ENCODE data around the gene WBP2.

Gene WBP2

DNA sequence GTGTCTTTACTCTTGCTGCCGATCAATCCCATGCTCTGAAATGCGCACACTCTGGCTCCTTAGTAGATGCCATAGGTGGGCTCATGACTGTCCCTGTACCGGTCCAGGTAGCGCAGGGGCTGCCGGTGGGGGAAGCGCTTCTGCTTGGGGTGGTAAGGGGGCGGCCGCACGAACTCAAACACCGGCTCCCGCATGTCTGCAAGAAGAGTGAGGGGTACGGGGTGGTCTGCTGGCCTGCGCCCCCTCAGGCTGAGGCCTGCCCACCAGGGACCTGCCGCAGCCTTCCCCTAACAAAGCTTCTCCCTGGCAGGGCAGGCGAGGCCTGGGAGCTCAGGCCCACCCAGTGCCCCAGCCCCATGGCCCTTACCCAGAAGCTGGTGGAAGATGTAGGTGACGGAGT lies 43.7 kb upstream of the WBP2 start:
- DNase-seq = no peak
- ATAC-seq (ENCODE audit: insufficient read depth, low read depth) = no peak
- TF ChIP-seq EZH2 (IDR thresholded peaks at IDR 0.05; ENCODE audit: borderline replicate concordance, low read depth, low read length, severe bottlenecking) = no peak
- TF ChIP-seq, protein P1, sequence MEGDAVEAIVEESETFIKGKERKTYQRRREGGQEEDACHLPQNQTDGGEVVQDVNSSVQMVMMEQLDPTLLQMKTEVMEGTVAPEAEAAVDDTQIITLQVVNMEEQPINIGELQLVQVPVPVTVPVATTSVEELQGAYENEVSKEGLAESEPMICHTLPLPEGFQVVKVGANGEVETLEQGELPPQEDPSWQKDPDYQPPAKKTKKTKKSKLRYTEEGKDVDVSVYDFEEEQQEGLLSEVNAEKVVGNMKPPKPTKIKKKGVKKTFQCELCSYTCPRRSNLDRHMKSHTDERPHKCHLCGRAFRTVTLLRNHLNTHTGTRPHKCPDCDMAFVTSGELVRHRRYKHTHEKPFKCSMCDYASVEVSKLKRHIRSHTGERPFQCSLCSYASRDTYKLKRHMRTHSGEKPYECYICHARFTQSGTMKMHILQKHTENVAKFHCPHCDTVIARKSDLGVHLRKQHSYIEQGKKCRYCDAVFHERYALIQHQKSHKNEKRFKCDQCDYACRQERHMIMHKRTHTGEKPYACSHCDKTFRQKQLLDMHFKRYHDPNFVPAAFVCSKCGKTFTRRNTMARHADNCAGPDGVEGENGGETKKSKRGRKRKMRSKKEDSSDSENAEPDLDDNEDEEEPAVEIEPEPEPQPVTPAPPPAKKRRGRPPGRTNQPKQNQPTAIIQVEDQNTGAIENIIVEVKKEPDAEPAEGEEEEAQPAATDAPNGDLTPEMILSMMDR (IDR thresholded peaks at IDR 0.05; ENCODE audit: borderline replicate concordance, extremely low read depth, low read length, poor library complexity, severe bottlenecking) = no peak
- Histone ChIP-seq H3K4me1 (ENCODE audit: insufficient read depth, low read length) (peaks cover 41% of the 10 kb centered on the region), H4K20me1 (ENCODE audit: insufficient read depth, low read length) (peaks cover 14% of the 10 kb centered on the region), H3K27me3 (ENCODE audit: insufficient read depth, low read length, poor library complexity) (no peaks in the 10 kb centered on the region), H3K36me3 (ENCODE audit: insufficient read depth, low read length) (peaks cover 62% of the 10 kb centered on the region), H3K79me2 (ENCODE audit: insufficient read depth, low read length) (peaks cover 41% of the 10 kb centered on the region), H3K27ac (ENCODE audit: low read length) (no peak overlapping the region), H3K4me2 (ENCODE audit: insufficient read depth, low read length) (no peak overlapping the region), H3K4me3 (ENCODE audit: low read depth in 1 of 2, low read length in 2 of 2) (no peak overlapping the region), H3K9me3 (ENCODE audit: insufficient read depth, low read length, severe bottlenecking) (no peaks in the 10 kb centered on the region), H2AFZ (ENCODE audit: low read depth, low read length) (no peak overlapping the region), H3K9ac (ENCODE audit: low read depth, low read length) (no peak overlapping the region)

DNA sequence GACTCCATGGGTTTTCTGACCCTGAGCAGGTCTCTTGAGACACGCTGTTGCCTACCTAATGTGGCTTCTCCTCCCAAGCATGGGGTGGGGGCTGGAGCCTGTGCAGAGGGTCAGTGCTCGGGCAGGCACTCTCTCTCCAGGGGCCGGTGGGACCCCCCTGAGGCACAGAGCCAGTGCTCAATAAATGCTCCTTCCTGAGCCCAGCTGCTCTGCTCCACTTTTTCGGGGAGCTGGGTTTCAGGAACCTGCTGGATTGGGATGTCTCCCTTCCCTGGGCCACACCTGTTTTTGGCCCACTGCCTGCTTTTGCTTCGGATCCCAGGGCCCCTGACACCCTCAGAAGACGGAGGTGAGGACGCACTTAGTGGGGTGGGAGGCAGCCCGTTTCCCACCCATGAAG lies 42.9 kb upstream of the WBP2 start:
- H3K27ac ChIP-seq (ENCODE audit: low read length) = no peak overlapping the region

DNA sequence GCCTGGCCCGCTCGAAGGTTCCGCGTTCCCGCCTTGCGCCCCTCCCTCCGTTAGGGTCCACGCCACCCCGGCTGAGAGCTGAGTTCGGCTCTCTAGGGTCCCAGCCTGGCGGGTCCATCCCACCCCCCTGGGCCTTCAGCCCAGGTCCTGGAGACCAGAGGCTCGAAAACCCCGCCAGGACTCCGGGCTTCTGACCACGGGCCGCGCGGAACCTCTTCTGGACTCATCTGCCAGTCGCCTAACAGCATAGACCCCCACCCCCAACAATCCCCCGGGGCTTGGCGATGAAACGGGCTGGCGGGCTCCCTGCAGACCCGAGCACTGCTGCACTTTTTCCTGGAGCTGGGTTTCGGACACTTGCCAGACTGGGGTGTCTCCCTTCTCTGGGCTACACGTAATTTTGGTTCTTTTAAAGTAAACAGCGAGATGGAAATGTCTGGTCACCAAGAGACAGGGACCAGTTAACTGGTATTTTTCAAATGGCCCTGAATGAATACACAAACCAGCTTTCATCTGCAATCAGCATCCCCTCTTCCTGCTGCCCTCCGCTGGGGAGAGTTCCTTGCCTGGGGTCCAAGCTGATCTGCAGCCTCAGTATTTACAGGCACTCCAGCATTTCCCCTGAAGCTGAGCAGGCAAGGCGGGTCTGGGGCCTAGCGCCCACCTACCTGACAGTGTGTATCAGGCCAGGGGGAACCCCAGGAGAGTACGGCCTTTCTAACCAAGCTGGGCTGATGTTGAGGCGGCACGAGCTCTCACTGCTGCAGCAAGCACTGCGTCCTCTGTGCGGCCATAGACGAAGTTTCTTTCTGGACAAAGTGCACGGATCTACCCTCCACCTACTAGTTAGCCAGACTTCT lies 42.3 kb upstream of the WBP2 start:
- TF ChIP-seq EZH2 (IDR thresholded peaks at IDR 0.05; ENCODE audit: borderline replicate concordance, low read depth, low read length, severe bottlenecking) = no peak
- TF ChIP-seq, protein P1 (IDR thresholded peaks at IDR 0.05; ENCODE audit: borderline replicate concordance, extremely low read depth, low read length, poor library complexity, severe bottlenecking) = no peak
- H3K27ac ChIP-seq (ENCODE audit: low read length) = peak overlapping the region; percentile 88
- H3K4me3 ChIP-seq (ENCODE audit: low read depth in 1 of 2, low read length in 2 of 2) = peak overlapping the region in 1 of 2 experiments; percentile 73; a peak in 2 of 4 replicates
- H4K20me1 ChIP-seq (ENCODE audit: insufficient read depth, low read length) = peaks cover 25% of the 10 kb centered on the region
- peak overlapping the region; percentile 69 for H3K9ac ChIP-seq (ENCODE audit: low read depth, low read length)
- H3K27me3 ChIP-seq (ENCODE audit: insufficient read depth, low read length, poor library complexity) = no peaks in the 10 kb centered on the region
- H3K79me2 ChIP-seq (ENCODE audit: insufficient read depth, low read length) = peaks cover 37% of the 10 kb centered on the region
- H3K36me3 ChIP-seq (ENCODE audit: insufficient read depth, low read length) = peaks cover 60% of the 10 kb centered on the region
- DNase-seq (no peak), ATAC-seq (ENCODE audit: insufficient read depth, low read depth) (no peak)
- H3K4me2 ChIP-seq (ENCODE audit: insufficient read depth, low read length) = peak overlapping the region; percentile 97
- H3K9me3 ChIP-seq (ENCODE audit: insufficient read depth, low read length, severe bottlenecking) = no peaks in the 10 kb centered on the region
- H3K4me1 ChIP-seq (ENCODE audit: insufficient read depth, low read length) = peaks cover 32% of the 10 kb centered on the region
- peak overlapping the region; percentile 78 for H2AFZ ChIP-seq (ENCODE audit: low read depth, low read length)

More for the DNA sequence above, 42.9 kb upstream of the WBP2 start:
- TF ChIP-seq EZH2 (IDR thresholded peaks at IDR 0.05; ENCODE audit: borderline replicate concordance, low read depth, low read length, severe bottlenecking) = no peak
- TF ChIP-seq, protein P1 (IDR thresholded peaks at IDR 0.05; ENCODE audit: borderline replicate concordance, extremely low read depth, low read length, poor library complexity, severe bottlenecking) = no peak
- no peak overlapping the region for H3K4me2 ChIP-seq (ENCODE audit: insufficient read depth, low read length)
- no peak overlapping the region for H3K4me3 ChIP-seq (ENCODE audit: low read depth in 1 of 2, low read length in 2 of 2)
- no peaks in the 10 kb centered on the region for H3K27me3 ChIP-seq (ENCODE audit: insufficient read depth, low read length, poor library complexity)
- peaks cover 35% of the 10 kb centered on the region for H3K4me1 ChIP-seq (ENCODE audit: insufficient read depth, low read length)
- H3K79me2 ChIP-seq (ENCODE audit: insufficient read depth, low read length) = peaks cover 39% of the 10 kb centered on the region
- ATAC-seq (ENCODE audit: insufficient read depth, low read depth) (no peak), DNase-seq (no peak)
- H4K20me1 ChIP-seq (ENCODE audit: insufficient read depth, low read length) = peaks cover 22% of the 10 kb centered on the region
- no peaks in the 10 kb centered on the region for H3K9me3 ChIP-seq (ENCODE audit: insufficient read depth, low read length, severe bottlenecking)
- H3K36me3 ChIP-seq (ENCODE audit: insufficient read depth, low read length) = peaks cover 59% of the 10 kb centered on the region
- no peak overlapping the region for H2AFZ ChIP-seq (ENCODE audit: low read depth, low read length)
- no peak overlapping the region for H3K9ac ChIP-seq (ENCODE audit: low read depth, low read length)
